KMS-11 (cell line): ENCODE results near the gene STAG2.

Source experiments
- H2AFZ ChIP-seq: fragments of 200-600 bp; sonication (generic); 2 replicates; pipeline ENCODE4 v1.6.1; 2016; ENCODE audit warnings: antibody characterized with exemption, mixed run types, low read depth
- H3K27ac ChIP-seq: fragments of 200-600 bp; sonication (generic); 2 replicates; pipeline ENCODE4 v1.6.1; 2016; ENCODE audit warnings: mild to moderate bottlenecking, mixed run types
- H3K27me3 ChIP-seq: fragments of 200-600 bp; sonication (generic); 2 replicates; pipeline ENCODE4 v1.6.1; 2017; ENCODE audit warnings: mild to moderate bottlenecking, low read depth, mixed run types, moderate library complexity; ENCODE audit not compliant: insufficient read depth
- H3K36me3 ChIP-seq: fragments of 200-600 bp; sonication (generic); 2 replicates; pipeline ENCODE4 v1.6.1; 2017; ENCODE audit warnings: mild to moderate bottlenecking, mixed run types; ENCODE audit not compliant: insufficient read depth
- H3K4me1 ChIP-seq: fragments of 200-600 bp; sonication (generic); 2 replicates; pipeline ENCODE4 v1.6.1; 2016; ENCODE audit warnings: mild to moderate bottlenecking, low read depth, mixed run types; ENCODE audit not compliant: poor library complexity, severe bottlenecking
- H3K4me2 ChIP-seq: fragments of 200-600 bp; sonication (generic); 2 replicates; pipeline ENCODE4 v1.7.0; 2016; ENCODE audit warnings: mild to moderate bottlenecking, mixed run types
- H3K4me3 ChIP-seq: fragments of 200-600 bp; sonication (generic); IDR thresholded peaks from 2 replicates; pipeline ENCODE4 v1.6.1; 2017; ENCODE audit warnings: low read depth, low read length, mixed read lengths; ENCODE audit not compliant: insufficient read depth
- H3K79me2 ChIP-seq: fragments of 200-600 bp; sonication (generic); 2 replicates; pipeline ENCODE4 v1.6.1; 2016; ENCODE audit warnings: low read depth, mixed run types; ENCODE audit not compliant: insufficient read depth
- H3K9ac ChIP-seq: fragments of 200-600 bp; sonication (generic); 2 replicates; pipeline ENCODE4 v1.6.1; 2016; ENCODE audit warnings: mild to moderate bottlenecking, mixed run types
- H4K20me1 ChIP-seq: fragments of 200-600 bp; sonication (generic); 2 replicates; pipeline ENCODE4 v1.6.1; 2016; ENCODE audit warnings: mild to moderate bottlenecking, mixed run types; ENCODE audit not compliant: insufficient read depth
- CTCF ChIP-seq: fragments of 200-600 bp; sonication (generic); conservative IDR thresholded peaks from 2 replicates; pipeline ENCODE4 v1.6.1; 2017; ENCODE audit warnings: low read depth, mild to moderate bottlenecking, antibody characterized with exemption, low read length, moderate library complexity, mixed read lengths

The STAG2 gene

GRCh38 chrX:124028182-124028581, 66.7 kb downstream of the STAG2 start:
- no peak overlapping the region for H2AFZ ChIP-seq
- no peak for TF ChIP-seq CTCF
- no peak overlapping the region for H3K9ac ChIP-seq
- H3K27ac ChIP-seq, result no peak overlapping the region
- H4K20me1 ChIP-seq, result no peaks in the 10 kb centered on the region
- H3K36me3 ChIP-seq, result no peaks in the 10 kb centered on the region; the same call in 1 of the 2 replicates
- no peak overlapping the region for H3K4me3 ChIP-seq
- H3K4me1 ChIP-seq, result peaks cover 17% of the 10 kb centered on the region
- peaks cover 9% of the 10 kb centered on the region; the same call in 1 of the 2 replicates for H3K79me2 ChIP-seq
- H3K27me3 ChIP-seq, result no peaks in the 10 kb centered on the region
- H3K4me2 ChIP-seq, result no peak overlapping the region

- no peak overlapping the region for H3K27ac ChIP-seq
- no peaks in the 10 kb centered on the region for H3K36me3 ChIP-seq
- H3K4me3 ChIP-seq, result no peak overlapping the region
- TF ChIP-seq CTCF, result no peak
- no peaks in the 10 kb centered on the region for H3K27me3 ChIP-seq
- H3K4me1 ChIP-seq, result peaks cover 23% of the 10 kb centered on the region
- H2AFZ ChIP-seq, result no peak overlapping the region
- H3K9ac ChIP-seq, result no peak overlapping the region
- H3K4me2 ChIP-seq, result no peak overlapping the region
- peaks cover 2% of the 10 kb centered on the region; the same call in 1 of the 2 replicates for H3K79me2 ChIP-seq
- H4K20me1 ChIP-seq, result no peaks in the 10 kb centered on the region
Measured at GRCh38 chrX:124030520-124030919, 69.0 kb downstream of the STAG2 start.

GRCh38 chrX:124033821-124034220, 72.3 kb downstream of the STAG2 start:
- Histone ChIP-seq H3K79me2 (no peaks in the 10 kb centered on the region; the same call in 1 of the 2 replicates), H3K4me1 (peaks cover 31% of the 10 kb centered on the region), H3K27ac (no peak overlapping the region), H3K36me3 (no peaks in the 10 kb centered on the region), H3K4me3 (no peak overlapping the region), H2AFZ (no peak overlapping the region), H3K9ac (no peak overlapping the region), H4K20me1 (no peaks in the 10 kb centered on the region), H3K4me2 (no peak overlapping the region), H3K27me3 (no peaks in the 10 kb centered on the region)
- TF ChIP-seq CTCF, result no peak

- Histone ChIP-seq H4K20me1 (no peaks in the 10 kb centered on the region), H3K27ac (no peak overlapping the region)
- no peak for TF ChIP-seq CTCF
Measured at GRCh38 chrX:124035657-124036056, 74.2 kb downstream of the STAG2 start.

GRCh38 chrX:124042042-124042441, 80.5 kb downstream of the STAG2 start:
- Histone ChIP-seq H4K20me1 (no peaks in the 10 kb centered on the region), H3K4me1 (peaks cover 24% of the 10 kb centered on the region), H3K4me3 (no peak overlapping the region), H2AFZ (no peak overlapping the region), H3K27me3 (no peaks in the 10 kb centered on the region), H3K36me3 (no peaks in the 10 kb centered on the region), H3K9ac (no peak overlapping the region), H3K4me2 (no peak overlapping the region), H3K27ac (no peak overlapping the region), H3K79me2 (0 out of 2 replicates have a peak, but pooled peaks cover 8% of the 10 kb centered on the region)
- TF ChIP-seq CTCF, result no peak

More at GRCh38 chrX:124035657-124036056, 74.2 kb downstream of the STAG2 start:
- no peak overlapping the region for H3K4me2 ChIP-seq
- H2AFZ ChIP-seq, result no peak overlapping the region
- no peaks in the 10 kb centered on the region for H3K27me3 ChIP-seq
- no peaks in the 10 kb centered on the region; the same call in 1 of the 2 replicates for H3K79me2 ChIP-seq
- H3K9ac ChIP-seq, result no peak overlapping the region
- H3K36me3 ChIP-seq, result no peaks in the 10 kb centered on the region
- H3K4me3 ChIP-seq, result no peak overlapping the region
- peaks cover 38% of the 10 kb centered on the region for H3K4me1 ChIP-seq
